AG10803 (cell line): ENCODE results near the gene POTEI.
"Not testable (repeated sequence)": the region's sequence is repeated elsewhere in the genome, so short reads cannot be mapped to it uniquely, and the experiment has no call there.

ENCODE experiments used
- DNase-seq: peaks from one replicate; pipeline ENCODE4 v3.0.0; 2010; ENCODE audit warnings: low read depth
- H3K4me3 ChIP-seq: 2 replicates; pipeline ENCODE4 v1.5.1; 2011; ENCODE audit warnings: mild to moderate bottlenecking, low read length, control low read depth

POTEI gene

GRCh38 chr2:130509228-130509627 lies at the start of gene POTEI:
TSS of gene POTEI (minus strand) at chr2:130509328. CDS start at chr2:130509235, 93 bp downstream.
- not testable (repeated sequence) for H3K4me3 ChIP-seq, DNase-seq

GRCh38 chr2:130556441-130556840 lies 47.3 kb upstream of the POTEI start:
- not testable (repeated sequence) for H3K4me3 ChIP-seq, DNase-seq

GRCh38 chr2:130554178-130554577 lies 45.0 kb upstream of the POTEI start:
- not testable (repeated sequence) for H3K4me3 ChIP-seq, DNase-seq

- not testable (repeated sequence) for H3K4me3 ChIP-seq, DNase-seq
These were observed 40.3 kb upstream of the POTEI start for GRCh38 chr2:130549475-130549874.

GRCh38 chr2:130548418-130548817 lies 39.3 kb upstream of the POTEI start:
- not testable (repeated sequence) for DNase-seq, H3K4me3 ChIP-seq

GRCh38 chr2:130544978-130545377 lies 35.9 kb upstream of the POTEI start:
- not testable (repeated sequence) for H3K4me3 ChIP-seq, DNase-seq

GRCh38 chr2:130543785-130544528 lies 34.8 kb upstream of the POTEI start:
- not testable (repeated sequence) for DNase-seq, H3K4me3 ChIP-seq

GRCh38 chr2:130542789-130543188 lies 33.7 kb upstream of the POTEI start:
- DNase-seq, H3K4me3 ChIP-seq: not testable (repeated sequence)

- H3K4me3 ChIP-seq, DNase-seq: not testable (repeated sequence)
These were observed 29.1 kb upstream of the POTEI start for GRCh38 chr2:130538271-130538670.

GRCh38 chr2:130536654-130537053 lies 27.5 kb upstream of the POTEI start:
- H3K4me3 ChIP-seq, DNase-seq: not testable (repeated sequence)

- not testable (repeated sequence) for H3K4me3 ChIP-seq, DNase-seq
These were observed 22.5 kb upstream of the POTEI start for GRCh38 chr2:130531672-130532071.

GRCh38 chr2:130531225-130531624 lies 22.1 kb upstream of the POTEI start:
- not testable (repeated sequence) for H3K4me3 ChIP-seq, DNase-seq

GRCh38 chr2:130530212-130530611 lies 21.1 kb upstream of the POTEI start:
- H3K4me3 ChIP-seq, DNase-seq: not testable (repeated sequence)

GRCh38 chr2:130529545-130529944 lies 20.4 kb upstream of the POTEI start:
- H3K4me3 ChIP-seq, DNase-seq: not testable (repeated sequence)

- DNase-seq, H3K4me3 ChIP-seq: not testable (repeated sequence)
These were observed 18.3 kb upstream of the POTEI start for GRCh38 chr2:130527365-130527967.

- H3K4me3 ChIP-seq: not testable (repeated sequence)
These were observed 13.3 kb upstream of the POTEI start for GRCh38 chr2:130522390-130522789.

GRCh38 chr2:130520992-130521391 lies 11.9 kb upstream of the POTEI start, which contains the start of gene CFC1B:
TSS of gene CFC1B (plus strand) at chr2:130521222. CDS start at chr2:130521485, 263 bp downstream.
- not testable (repeated sequence) for H3K4me3 ChIP-seq, DNase-seq

More at GRCh38 chr2:130522390-130522789, 13.3 kb upstream of the POTEI start:
- not testable (repeated sequence) for DNase-seq

GRCh38 chr2:130518516-130519106 lies 9.5 kb upstream of the POTEI start:
- not testable (repeated sequence) for H3K4me3 ChIP-seq, DNase-seq

- H3K4me3 ChIP-seq, DNase-seq: not testable (repeated sequence)
These were observed 2.8 kb upstream of the POTEI start for GRCh38 chr2:130511747-130512451.
